ENCODE measurements around the gene DISC1. TPM values are rescaled to one million over a fixed set of nuclear protein-coding genes. Genes with fewer than 3 reads are reported as not detected.

Gene DISC1
- polyA plus RNA-seq, 1 donor from 2014 or later: 0.84 TPM

GRCh38 chr1:231814521-231814920 lies 187.9 kb downstream of the DISC1 start:
- H3K36me3 ChIP-seq (ENCODE audit: insufficient read depth, low read length): no peaks in the 10 kb centered on the region
- no peak overlapping the region for H2AFZ ChIP-seq (ENCODE audit: low read depth, low read length)
- no peaks in the 10 kb centered on the region for H3K9me3 ChIP-seq (ENCODE audit: low read length)
- H3F3A ChIP-seq (ENCODE audit: insufficient read depth, low read length, poor library complexity, severe bottlenecking): no peaks in the 10 kb centered on the region
- H4K20me1 ChIP-seq (ENCODE audit: insufficient read depth): no peaks in the 10 kb centered on the region
- no peaks in the 10 kb centered on the region for H3K9me2 ChIP-seq (ENCODE audit: insufficient read depth, low read length)
- H3K4me3 ChIP-seq (ENCODE audit: low read length): no peak overlapping the region
- H3K27ac ChIP-seq (ENCODE audit: low read length): no peak overlapping the region
- no peak overlapping the region for H3K4me2 ChIP-seq (ENCODE audit: low read length)
- H3K9ac ChIP-seq (ENCODE audit: low read length): no peak overlapping the region
- TF ChIP-seq SMC3 (conservative IDR thresholded peaks at IDR 0.05; ENCODE audit: poor library complexity): no peak
- no peak for TF ChIP-seq POLR2AphosphoS5 (IDR thresholded peaks at IDR 0.05)
- TF ChIP-seq REST (IDR thresholded peaks at IDR 0.05; ENCODE audit: borderline replicate concordance): no peak
- TF ChIP-seq EZH2 (IDR thresholded peaks at IDR 0.05; ENCODE audit: borderline replicate concordance, insufficient read depth, low read length, poor library complexity, severe bottlenecking): no peak
- TF ChIP-seq TAF1 (IDR thresholded peaks at IDR 0.05; ENCODE audit: low read depth): no peak
- TF ChIP-seq MXI1 (conservative IDR thresholded peaks at IDR 0.05; ENCODE audit: poor library complexity, severe bottlenecking): no peak
- no peak for TF ChIP-seq CTCF (IDR thresholded peaks at IDR 0.05; ENCODE audit: poor library complexity, severe bottlenecking)
- no peak for TF ChIP-seq RAD21 (conservative IDR thresholded peaks at IDR 0.05)
- H3K27me3 ChIP-seq (ENCODE audit: insufficient read depth, low read depth, low read length): no peaks in the 10 kb centered on the region
- no peaks in the 10 kb centered on the region for H3K79me2 ChIP-seq (replicated peaks; ENCODE audit: insufficient read depth, low read length)

GRCh38 chr1:231817801-231818200 lies 191.2 kb downstream of the DISC1 start:
- H3K4me3 ChIP-seq (ENCODE audit: low read length): no peak overlapping the region
- H3K9me3 ChIP-seq (ENCODE audit: low read length): no peaks in the 10 kb centered on the region
- no peaks in the 10 kb centered on the region for H3K27me3 ChIP-seq (ENCODE audit: insufficient read depth, low read depth, low read length)
- H3F3A ChIP-seq (ENCODE audit: insufficient read depth, low read length, poor library complexity, severe bottlenecking): no peaks in the 10 kb centered on the region
- no peaks in the 10 kb centered on the region for H3K79me2 ChIP-seq (replicated peaks; ENCODE audit: insufficient read depth, low read length)
- no peak overlapping the region for H3K4me2 ChIP-seq (ENCODE audit: low read length)
- H3K9me2 ChIP-seq (ENCODE audit: insufficient read depth, low read length): no peaks in the 10 kb centered on the region
- TF ChIP-seq RAD21 (conservative IDR thresholded peaks at IDR 0.05) (no peak), MXI1 (conservative IDR thresholded peaks at IDR 0.05; ENCODE audit: poor library complexity, severe bottlenecking) (no peak), POLR2AphosphoS5 (IDR thresholded peaks at IDR 0.05) (no peak), EZH2 (IDR thresholded peaks at IDR 0.05; ENCODE audit: borderline replicate concordance, insufficient read depth, low read length, poor library complexity, severe bottlenecking) (no peak)
- no peak overlapping the region for H3K27ac ChIP-seq (ENCODE audit: low read length)
- no peaks in the 10 kb centered on the region for H4K20me1 ChIP-seq (ENCODE audit: insufficient read depth)
- no peaks in the 10 kb centered on the region for H3K36me3 ChIP-seq (ENCODE audit: insufficient read depth, low read length)
- no peak overlapping the region for H3K9ac ChIP-seq (ENCODE audit: low read length)
- H2AFZ ChIP-seq (ENCODE audit: low read depth, low read length): no peak overlapping the region

- H2AFZ ChIP-seq (ENCODE audit: low read depth, low read length): no peak overlapping the region
- H3K9ac ChIP-seq (ENCODE audit: low read length): no peak overlapping the region
- H4K20me1 ChIP-seq (ENCODE audit: insufficient read depth): no peaks in the 10 kb centered on the region
- no peaks in the 10 kb centered on the region for H3K27me3 ChIP-seq (ENCODE audit: insufficient read depth, low read depth, low read length)
- H3K9me3 ChIP-seq (ENCODE audit: low read length): no peaks in the 10 kb centered on the region
- no peak overlapping the region for H3K4me3 ChIP-seq (ENCODE audit: low read length)
- no peaks in the 10 kb centered on the region for H3K36me3 ChIP-seq (ENCODE audit: insufficient read depth, low read length)
- TF ChIP-seq MXI1 (conservative IDR thresholded peaks at IDR 0.05; ENCODE audit: poor library complexity, severe bottlenecking) (no peak), TAF1 (IDR thresholded peaks at IDR 0.05; ENCODE audit: low read depth) (no peak), CTCF (IDR thresholded peaks at IDR 0.05; ENCODE audit: poor library complexity, severe bottlenecking) (no peak), EP300 (conservative IDR thresholded peaks at IDR 0.05; ENCODE audit: poor library complexity, severe bottlenecking) (no peak), SMC3 (conservative IDR thresholded peaks at IDR 0.05; ENCODE audit: poor library complexity) (no peak), POLR2AphosphoS5 (IDR thresholded peaks at IDR 0.05) (no peak), RAD21 (conservative IDR thresholded peaks at IDR 0.05) (no peak), REST (IDR thresholded peaks at IDR 0.05; ENCODE audit: borderline replicate concordance) (no peak), EZH2 (IDR thresholded peaks at IDR 0.05; ENCODE audit: borderline replicate concordance, insufficient read depth, low read length, poor library complexity, severe bottlenecking) (no peak)
- H3F3A ChIP-seq (ENCODE audit: insufficient read depth, low read length, poor library complexity, severe bottlenecking): no peaks in the 10 kb centered on the region
- H3K9me2 ChIP-seq (ENCODE audit: insufficient read depth, low read length): no peaks in the 10 kb centered on the region
- no peak overlapping the region for H3K4me2 ChIP-seq (ENCODE audit: low read length)
- H3K27ac ChIP-seq (ENCODE audit: low read length): no peak overlapping the region
- H3K79me2 ChIP-seq (replicated peaks; ENCODE audit: insufficient read depth, low read length): no peaks in the 10 kb centered on the region
Observed at GRCh38 chr1:231818337-231818736, 191.7 kb downstream of the DISC1 start.

Measured in neural cell (in vitro differentiated cells).